ENCODE results near the gene TFAP2E. TPM values are rescaled to one million over a fixed set of nuclear protein-coding genes. Genes with fewer than 3 reads are reported as not detected.
A peak's percentile ranks its signal among the peaks of the same experiment; 100 is the strongest.

TFAP2E gene
- total and polyA plus RNA-seq, 10 donors = 0.60 to 4.4 (median 2.0) TPM; not detected in 2

GRCh38 chr1:35564037-35564883 lies 8.9 kb upstream of the TFAP2E start:
- H3K4me1 ChIP-seq = peaks cover 0 to 62% (median 12%) of the 10 kb centered on the region in 6 donors
- intact Hi-C loops (cut with DNase I; ENCODE audit: low total_unique reads) = loop anchor here (5.0 kb wide), 1 partner anchor 112 kb away; no protein-coding TSS in a partner anchor
- H3K27ac ChIP-seq = no peak overlapping the region
- no peak overlapping the region for H3K4me3 ChIP-seq
- DNase-seq = peak; percentile 89
- 77 to 82% (median 77%) methylated on average over 9 of the region's 9 CpGs for WGBS, 5 donors
- H3K36me3 ChIP-seq = peaks cover 0 to 68% (median 7%) of the 10 kb centered on the region in 6 donors
- TF ChIP-seq POLR2AphosphoS5 (IDR thresholded peaks at IDR 0.05) = peak in 1 of 3 donors; percentile 25
- peak; percentile 55 to 92 (median 79) for TF ChIP-seq CTCF (IDR thresholded peaks at IDR 0.05 in 8 of 11, conservative IDR thresholded peaks at IDR 0.05 in 3 of 11)
- TF ChIP-seq POLR2A (IDR thresholded peaks at IDR 0.05) = no peak
- H3K9me3 ChIP-seq = no peaks in the 10 kb centered on the region
- H3K27me3 ChIP-seq (replicated peaks in 1 of 7) = no peaks in the 10 kb centered on the region

- intact Hi-C loops (cut with DNase I; ENCODE audit: low total_unique reads) = loop anchor here (5.0 kb wide), 2 partner anchors 113 to 207 kb away; no protein-coding TSS in a partner anchor
- 81 to 94% (median 90%) methylated on average over 10 to 28 of the region's 28 CpGs for WGBS, 5 donors
Measured at GRCh38 chr1:35564884-35565741, 8.0 kb upstream of the TFAP2E start.

GRCh38 chr1:35565742-35566133 lies 7.4 kb upstream of the TFAP2E start:
- H3K4me1 ChIP-seq = peaks cover 0 to 47% (median 6%) of the 10 kb centered on the region in 6 donors
- WGBS, 5 donors = 92 to 95% (median 95%) methylated on average over 7 to 11 of the region's 11 CpGs
- peak; percentile 59 for DNase-seq
- TF ChIP-seq POLR2A (IDR thresholded peaks at IDR 0.05) (no peak), POLR2AphosphoS5 (IDR thresholded peaks at IDR 0.05) (no peak), CTCF (IDR thresholded peaks at IDR 0.05 in 8 of 11, conservative IDR thresholded peaks at IDR 0.05 in 3 of 11) (no peak)
- intact Hi-C loops (cut with DNase I; ENCODE audit: low total_unique reads) = loop anchor here (5.0 kb wide), 1 partner anchor 207 kb away; no protein-coding TSS in a partner anchor
- peaks cover 0 to 63% (median 7%) of the 10 kb centered on the region in 6 donors for H3K36me3 ChIP-seq
- H3K4me3 ChIP-seq = no peak overlapping the region
- H3K27ac ChIP-seq = no peak overlapping the region
- H3K27me3 ChIP-seq (replicated peaks in 1 of 7) = no peaks in the 10 kb centered on the region
- no peaks in the 10 kb centered on the region for H3K9me3 ChIP-seq

More at GRCh38 chr1:35564884-35565741, 8.0 kb upstream of the TFAP2E start:
- peaks cover 0 to 53% (median 9%) of the 10 kb centered on the region in 6 donors for H3K4me1 ChIP-seq
- H3K27ac ChIP-seq = no peak overlapping the region
- peak; percentile 75 for DNase-seq
- no peak overlapping the region for H3K4me3 ChIP-seq
- H3K27me3 ChIP-seq (replicated peaks in 1 of 7) = no peaks in the 10 kb centered on the region
- H3K9me3 ChIP-seq = no peaks in the 10 kb centered on the region
- TF ChIP-seq POLR2AphosphoS5 (IDR thresholded peaks at IDR 0.05) = peak in 1 of 3 donors; percentile 25
- TF ChIP-seq POLR2A (IDR thresholded peaks at IDR 0.05) = no peak
- TF ChIP-seq CTCF (IDR thresholded peaks at IDR 0.05 in 8 of 11, conservative IDR thresholded peaks at IDR 0.05 in 3 of 11) = peak in 6 of 11 experiments; percentile 3 to 61 (median 42)
- H3K36me3 ChIP-seq = peaks cover 0 to 68% (median 7%) of the 10 kb centered on the region in 6 donors

Measured in spleen (tissue), 11 donors.